ENCODE results near the gene MDK.

- TF ChIP-seq CTCF (IDR thresholded peaks at IDR 0.05) (no peak), EP300 (IDR thresholded peaks at IDR 0.05) (no peak)
Measured at GRCh38 chr11:46343520-46343919, 37.9 kb upstream of the MDK start.
